ENCODE measurements around the gene C12orf76. TPM values are rescaled to one million over a fixed set of nuclear protein-coding genes. Genes with fewer than 3 reads are reported as not detected.
"Not testable (repeated sequence)": the region's sequence is repeated elsewhere in the genome, so short reads cannot be mapped to it uniquely, and the experiment has no call there.

Gene C12orf76
- total RNA-seq, 1 donor from 2014 or later: 11.8 TPM

DNA sequence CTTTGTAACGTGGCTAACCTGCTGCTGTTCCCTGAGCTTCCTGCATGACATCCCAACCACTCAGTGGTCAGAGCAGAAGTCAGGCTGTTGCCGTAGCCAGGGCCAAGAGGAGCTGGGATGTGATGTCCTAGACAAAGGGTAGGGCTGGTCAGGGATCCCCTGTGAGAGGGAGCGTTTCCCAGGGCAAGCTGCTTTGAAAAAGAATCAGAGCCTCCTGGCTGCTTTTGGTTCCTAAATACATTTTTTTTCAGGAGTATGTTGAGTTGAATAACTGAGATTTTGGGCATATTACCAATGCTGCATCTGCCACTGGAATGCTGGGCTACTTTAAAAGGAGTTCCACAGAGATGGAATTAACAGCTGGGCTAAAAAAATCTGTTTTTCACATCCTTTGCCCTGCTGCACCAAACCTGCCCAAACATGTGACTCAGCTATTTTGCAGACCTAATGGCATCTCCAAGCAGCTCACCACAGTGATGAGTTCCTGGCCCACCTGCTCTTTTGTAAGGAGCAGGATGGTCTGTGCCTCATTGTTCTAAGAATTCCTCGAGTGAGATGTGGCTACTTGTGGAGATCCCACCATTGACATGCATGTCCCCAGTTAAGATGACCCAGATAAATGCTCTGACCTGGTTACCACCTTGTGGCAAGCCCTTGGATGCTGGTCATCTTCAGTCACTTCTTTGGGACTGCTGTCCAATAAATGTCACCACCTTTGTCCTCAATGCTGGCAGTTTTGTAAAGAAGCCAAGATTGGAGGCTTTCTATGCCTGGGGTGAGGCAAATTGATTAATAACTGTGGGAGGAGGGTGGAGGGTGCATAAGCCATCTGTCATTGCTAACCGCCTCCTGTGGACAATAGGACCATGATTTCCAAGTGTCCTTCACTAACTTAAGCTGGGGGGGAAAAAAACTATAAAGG is 25.0 kb downstream of the C12orf76 start:
- DNase-seq (ENCODE audit: low read depth): peak; percentile 80

- no peak for DNase-seq (ENCODE audit: low read depth)
Measured at GRCh38 chr12:110020956-110021355, 27.4 kb downstream of the C12orf76 start.

DNA sequence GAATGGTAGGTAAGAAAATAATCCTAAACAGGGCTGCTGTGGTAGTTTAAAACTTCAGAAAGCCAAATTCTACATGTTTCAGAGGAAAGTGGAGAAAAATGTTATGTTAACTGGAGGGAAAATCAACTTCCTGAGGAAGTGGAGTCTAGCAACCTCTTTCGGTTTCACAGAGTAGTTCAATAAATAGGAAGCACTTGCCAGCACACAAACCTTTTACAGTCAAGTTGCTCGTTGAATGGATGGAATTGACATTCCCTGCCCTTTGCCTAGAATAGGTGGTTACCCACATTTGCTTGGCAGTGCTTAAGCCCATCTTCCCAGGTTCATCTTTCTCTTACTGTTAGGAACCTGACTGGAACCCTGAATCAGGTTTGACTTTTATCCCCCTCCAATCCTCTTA is 33.2 kb downstream of the C12orf76 start:
- DNase-seq (ENCODE audit: low read depth): no peak

- DNase-seq (ENCODE audit: low read depth): no peak
Measured at GRCh38 chr12:110012659-110013058, 35.7 kb downstream of the C12orf76 start.

GRCh38 chr12:110012137-110012536 is 36.2 kb downstream of the C12orf76 start:
- no peak for DNase-seq (ENCODE audit: low read depth)

DNA sequence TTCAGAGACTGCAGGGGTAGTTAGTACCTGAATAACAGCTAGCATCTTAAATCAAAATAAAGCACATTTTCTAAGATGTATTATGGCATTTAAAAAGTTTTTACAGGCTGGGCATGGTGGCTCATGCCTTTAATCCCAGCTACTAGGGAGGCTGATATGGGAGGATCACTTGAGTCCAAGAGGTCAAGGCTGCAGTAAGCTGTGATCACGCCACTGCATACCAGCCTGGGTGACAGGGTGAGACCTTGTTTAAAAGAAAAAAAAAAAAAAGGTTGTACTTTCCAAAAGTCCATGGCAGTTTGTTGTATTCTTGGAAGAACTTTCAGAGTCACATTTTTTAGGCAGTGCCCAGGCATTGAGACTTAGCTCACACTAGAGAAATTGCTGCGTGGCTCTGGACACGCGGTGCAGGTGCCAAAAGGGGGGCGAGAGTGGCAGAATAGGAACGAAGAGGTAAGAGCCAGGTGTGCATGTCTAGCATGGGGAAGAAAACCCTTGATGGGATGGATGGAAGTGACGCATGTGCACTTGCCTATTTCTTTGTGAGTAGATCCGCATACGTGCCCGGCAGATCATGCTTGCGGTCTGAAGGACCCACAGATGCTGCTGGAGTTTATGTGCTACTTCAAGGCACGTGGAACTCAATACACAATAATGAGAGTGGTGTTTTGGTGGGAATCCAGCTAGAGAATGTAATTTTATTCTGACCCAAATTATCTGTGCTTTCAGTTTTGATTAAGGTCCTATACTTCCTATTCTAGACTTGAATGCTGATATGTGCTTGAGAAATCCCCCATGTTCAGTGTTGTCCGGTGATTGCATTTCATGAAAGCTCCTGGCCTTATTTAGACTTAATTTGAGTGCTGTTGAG is 37.2 kb downstream of the C12orf76 start:
- no peak for DNase-seq (ENCODE audit: low read depth)

DNA sequence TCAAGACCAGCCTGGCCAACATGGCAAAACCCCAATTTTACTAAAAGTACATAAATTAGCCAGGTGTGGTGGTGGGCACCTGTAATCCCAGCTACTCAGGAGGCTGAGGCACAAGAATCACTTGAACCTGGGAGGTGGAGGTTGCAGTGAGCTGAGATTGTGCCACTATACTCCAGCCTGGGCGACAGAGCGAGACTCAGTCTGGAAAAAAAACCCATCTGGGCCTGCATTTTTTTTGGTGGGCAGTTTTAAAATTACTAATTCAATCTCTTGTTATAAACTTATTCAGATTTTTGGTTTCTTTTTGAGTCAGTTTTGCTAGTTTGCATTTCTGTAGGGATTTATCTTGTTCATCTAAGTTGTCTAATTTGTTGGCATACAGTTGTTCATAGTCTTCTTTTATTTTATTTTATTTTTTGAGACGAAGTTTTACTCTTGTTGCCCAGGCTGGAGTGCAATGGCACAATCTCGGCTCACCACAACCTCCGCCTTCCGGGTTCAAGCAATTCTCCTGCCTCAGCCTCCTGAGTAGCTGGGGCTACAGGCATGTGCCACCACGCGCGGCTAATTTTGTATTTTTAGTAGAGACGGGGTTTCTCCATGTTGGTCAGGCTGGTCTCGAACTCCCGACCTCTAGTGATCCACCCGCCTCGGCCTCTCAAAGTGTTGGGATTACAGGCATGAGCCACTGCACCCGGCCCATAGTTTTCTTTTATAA is 39.5 kb downstream of the C12orf76 start:
- DNase-seq (ENCODE audit: low read depth): not testable (repeated sequence)

- DNase-seq (ENCODE audit: low read depth): no peak
Measured at GRCh38 chr12:110007881-110008280, 40.4 kb downstream of the C12orf76 start.

- no peak for DNase-seq (ENCODE audit: low read depth)
Measured at GRCh38 chr12:110006115-110006514, 42.2 kb downstream of the C12orf76 start.

DNA sequence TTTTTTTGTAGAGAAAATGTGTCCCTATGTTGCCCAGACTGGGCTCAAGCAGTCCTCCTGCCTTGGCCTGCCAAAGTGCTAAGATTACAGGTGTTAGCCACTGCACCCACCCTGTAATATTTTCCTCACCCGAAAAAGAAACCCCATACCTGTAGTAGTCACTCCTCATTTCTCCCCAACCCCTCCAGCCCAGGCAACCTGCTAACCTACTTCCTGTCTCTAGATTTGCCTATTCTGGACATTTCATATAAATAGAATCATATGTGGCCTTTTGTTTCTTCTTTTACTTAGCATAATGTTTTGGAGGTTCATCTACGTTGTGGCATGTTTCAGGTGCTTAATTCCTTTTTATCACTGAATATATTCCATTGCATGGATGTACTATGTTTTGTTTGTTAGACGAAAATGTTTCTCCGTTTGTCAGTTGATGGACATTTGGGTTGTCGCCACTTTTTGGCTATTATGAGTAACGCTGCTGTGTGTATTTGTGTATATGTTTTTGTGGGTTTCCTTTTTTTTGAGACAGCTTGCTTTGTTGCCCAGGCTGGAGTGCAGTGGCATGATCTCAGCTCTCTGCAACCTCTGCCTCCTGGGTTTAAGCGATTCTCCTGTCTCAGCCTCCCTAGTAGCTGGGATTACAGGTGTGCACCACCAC is 42.9 kb downstream of the C12orf76 start:
- no peak for DNase-seq (ENCODE audit: low read depth)

DNA sequence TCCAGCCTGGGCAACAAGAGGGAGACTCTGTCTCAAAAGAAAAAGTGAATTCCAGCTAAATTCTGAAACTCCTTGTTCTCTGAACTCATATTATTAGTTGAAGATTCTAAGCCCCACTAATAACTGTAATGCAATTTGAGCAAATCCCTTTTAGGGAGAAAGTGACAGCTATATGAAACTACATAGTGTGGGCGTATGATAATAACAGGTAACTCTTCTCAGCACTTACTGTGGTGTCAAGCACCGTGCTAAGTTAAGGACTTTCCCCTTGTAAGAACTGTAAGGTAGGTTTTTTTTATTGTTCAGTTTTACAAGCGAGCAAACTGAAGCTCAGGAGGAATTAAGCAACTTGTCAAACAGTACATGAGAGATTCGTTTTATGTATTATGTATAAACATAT is 43.7 kb downstream of the C12orf76 start:
- DNase-seq (ENCODE audit: low read depth): no peak

DNA sequence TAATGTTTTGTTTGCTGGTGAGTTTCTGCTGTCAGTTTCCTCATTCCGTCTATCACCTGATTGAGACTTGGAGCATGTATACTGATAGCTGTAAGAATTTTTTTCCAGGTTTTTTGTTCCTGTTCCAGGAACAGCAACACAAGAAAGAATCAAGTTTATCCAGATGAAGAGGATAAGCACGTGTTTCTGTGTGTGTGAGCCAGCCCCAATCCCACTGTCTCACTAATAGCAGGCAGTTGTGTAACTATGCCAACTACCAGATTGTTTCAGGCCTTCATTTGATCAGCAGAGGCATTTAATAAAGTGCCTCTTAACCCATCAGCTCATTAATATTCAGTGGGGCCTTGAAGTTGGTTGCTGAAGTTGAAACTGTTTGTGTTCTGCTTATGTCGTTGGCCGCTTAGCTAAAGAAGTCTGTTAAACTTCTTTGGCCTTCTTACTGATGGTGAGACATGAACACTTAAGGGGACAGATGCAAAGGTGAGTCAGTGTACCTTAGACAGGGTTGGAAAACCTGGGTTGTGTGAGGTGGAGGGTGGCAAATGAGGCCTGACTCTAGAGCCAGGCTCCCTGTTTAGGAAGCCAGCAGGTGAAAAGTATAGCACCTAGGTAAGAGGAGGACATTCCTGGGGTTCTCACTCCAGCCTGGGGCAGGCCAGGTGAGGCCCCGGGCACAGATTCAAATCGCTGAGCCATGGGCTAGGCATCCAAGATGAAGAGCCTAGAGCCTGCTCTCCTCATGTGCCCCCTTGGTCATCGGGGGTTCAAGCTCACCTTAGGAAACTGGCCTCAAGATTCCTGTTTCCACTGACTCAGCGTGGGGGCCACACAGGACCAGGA is 45.4 kb downstream of the C12orf76 start:
- no peak for DNase-seq (ENCODE audit: low read depth)

GRCh38 chr12:110001596-110001995 is 46.7 kb downstream of the C12orf76 start:
- DNase-seq (ENCODE audit: low read depth): no peak

- peak; percentile 41 for DNase-seq (ENCODE audit: low read depth)
Measured at GRCh38 chr12:109999983-110000505, 48.3 kb downstream of the C12orf76 start.

DNA sequence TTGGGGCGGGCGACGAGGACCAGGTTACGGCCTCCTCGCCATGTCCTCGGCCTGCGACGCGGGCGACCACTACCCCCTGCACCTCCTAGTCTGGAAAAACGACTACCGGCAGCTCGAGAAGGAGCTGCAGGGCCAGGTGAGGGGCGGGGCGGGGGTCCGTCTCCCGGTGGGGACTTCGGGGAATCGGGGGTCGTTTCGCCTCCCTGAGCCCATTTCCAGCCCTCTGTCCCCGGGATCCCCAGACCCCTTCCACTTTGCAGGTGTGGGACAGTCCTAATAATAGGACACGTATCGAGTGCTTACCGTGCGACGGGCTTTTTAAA is 48.7 kb downstream of the C12orf76 start:
- DNase-seq (ENCODE audit: low read depth): no peak

DNA sequence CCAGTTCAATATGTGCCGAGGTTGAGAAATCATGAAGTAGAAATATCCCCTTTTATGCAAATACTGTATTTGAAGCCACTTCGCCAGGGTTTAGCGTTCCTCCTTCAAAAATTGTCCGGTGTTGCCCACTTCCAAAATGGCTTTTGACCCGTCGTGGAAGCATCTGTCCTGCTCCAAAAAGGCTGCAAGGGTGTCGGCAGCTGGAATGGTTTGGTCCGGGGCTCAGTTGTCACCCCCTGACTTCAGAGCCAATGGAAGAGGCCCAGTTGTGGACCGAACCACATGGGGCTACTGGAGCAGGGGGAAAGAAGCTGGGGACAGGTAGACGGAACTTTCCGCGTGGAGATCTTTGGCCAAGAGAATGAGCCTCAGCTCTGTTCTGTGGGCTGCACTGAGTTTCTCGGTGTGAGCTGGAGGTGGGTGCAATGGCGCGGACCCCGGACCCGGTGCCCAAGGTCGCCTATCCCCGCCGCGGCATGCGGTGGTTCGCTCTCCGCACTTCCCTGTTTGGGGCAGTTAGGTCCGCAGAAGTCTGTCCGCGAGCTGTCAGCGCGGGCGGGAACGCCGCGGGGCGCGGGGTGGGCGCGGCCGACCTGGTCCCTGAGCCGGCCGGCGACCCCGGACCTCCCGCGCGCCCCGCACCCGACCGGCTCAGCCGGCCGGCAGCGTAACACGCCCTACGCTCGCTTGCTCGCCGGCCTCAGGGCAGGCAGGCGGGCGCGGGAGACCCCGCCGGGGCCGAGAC is 49.2 kb downstream of the C12orf76 start, which contains the start of gene ANKRD13A:
Gene ANKRD13A (plus strand): TSS at position 527 of the 745 bp plus-strand sequence. CDS start 259 bp downstream, outside the sequence.
- peak; percentile 97 for DNase-seq (ENCODE audit: low read depth)

- DNase-seq (ENCODE audit: low read depth): peak; percentile 80
Measured at GRCh38 chr12:109998241-109998903, 50.0 kb downstream of the C12orf76 start.

- DNase-seq (ENCODE audit: low read depth): no peak
Measured at GRCh38 chr12:109997393-109997792, 50.9 kb downstream of the C12orf76 start.

All from myocyte (in vitro differentiated cells).